Myocyte (in vitro differentiated cells): ENCODE data around the gene RNF130. TPM values are rescaled to one million over a fixed set of nuclear protein-coding genes. Genes with fewer than 3 reads are reported as not detected.
"Not testable (repeated sequence)": the region's sequence is repeated elsewhere in the genome, so short reads cannot be mapped to it uniquely, and the experiment has no call there.

ENCODE experiments used
- DNase-seq: peaks from one replicate; pipeline ENCODE4 v3.0.0-alpha.2; 2012; ENCODE audit warnings: low read depth
- total RNA-seq: library from RNA; depleted of rRNA; stranded (reverse); fragments of >200 nt; gene quantifications from 2 replicates; pipeline ENCODE4 v1.2.3, GENCODE V29; 2014

Gene RNF130
- total RNA-seq, 1 donor from 2014 or later = 36.8 TPM

- DNase-seq = peak; percentile 55
These were observed 45.2 kb downstream of the RNF130 start for GRCh38 chr5:180026320-180026719.

GRCh38 chr5:180021900-180022299 lies 49.7 kb downstream of the RNF130 start:
- no peak for DNase-seq

- DNase-seq = no peak
These were observed 51.4 kb downstream of the RNF130 start for GRCh38 chr5:180020176-180020575.

- DNase-seq = no peak
These were observed 53.1 kb downstream of the RNF130 start for GRCh38 chr5:180018347-180019060.

- DNase-seq = not testable (repeated sequence)
These were observed 56.0 kb downstream of the RNF130 start for GRCh38 chr5:180015523-180015922.

GRCh38 chr5:180013678-180014077 lies 57.9 kb downstream of the RNF130 start:
- no peak for DNase-seq

GRCh38 chr5:180012316-180012715 lies 59.2 kb downstream of the RNF130 start:
- DNase-seq = peak; percentile 44

GRCh38 chr5:180010636-180011035 lies 60.9 kb downstream of the RNF130 start:
- DNase-seq = no peak

- DNase-seq = no peak
These were observed 62.0 kb downstream of the RNF130 start for GRCh38 chr5:180009581-180009980.

GRCh38 chr5:180008433-180008832 lies 63.1 kb downstream of the RNF130 start:
- no peak for DNase-seq

GRCh38 chr5:180007582-180007981 lies 64.0 kb downstream of the RNF130 start:
- DNase-seq = peak; percentile 39

- DNase-seq = no peak
These were observed 65.4 kb downstream of the RNF130 start for GRCh38 chr5:180006141-180006540.

GRCh38 chr5:180003127-180003526 lies 68.4 kb downstream of the RNF130 start:
- DNase-seq = no peak

- DNase-seq = no peak
These were observed 69.8 kb downstream of the RNF130 start for GRCh38 chr5:180001742-180002141.

- DNase-seq = peak; percentile 92
These were observed 70.4 kb downstream of the RNF130 start for GRCh38 chr5:180001136-180001535.

GRCh38 chr5:179998485-179998884 lies 73.1 kb downstream of the RNF130 start:
- DNase-seq = no peak

- no peak for DNase-seq
These were observed 76.8 kb downstream of the RNF130 start for GRCh38 chr5:179994583-179995323.

GRCh38 chr5:179992855-179993254 lies 78.7 kb downstream of the RNF130 start:
- not testable (repeated sequence) for DNase-seq

GRCh38 chr5:179991106-179991505 lies 80.5 kb downstream of the RNF130 start:
- no peak for DNase-seq

- not testable (repeated sequence) for DNase-seq
These were observed 81.0 kb downstream of the RNF130 start for GRCh38 chr5:179990525-179990924.

GRCh38 chr5:179986328-179986727 lies 85.2 kb downstream of the RNF130 start:
- DNase-seq = no peak

- DNase-seq = no peak
These were observed 89.9 kb downstream of the RNF130 start for GRCh38 chr5:179981636-179982035.

GRCh38 chr5:179980767-179981166 lies 90.8 kb downstream of the RNF130 start:
- peak; percentile 35 for DNase-seq
